ENCODE results near the gene ZNF432. TPM values are rescaled to one million over a fixed set of nuclear protein-coding genes. Genes with fewer than 3 reads are reported as not detected.

The ZNF432 gene
- total RNA-seq, 4 donors from 2014 or later, result 9.3 to 18.8 (median 14.2) TPM

DNA sequence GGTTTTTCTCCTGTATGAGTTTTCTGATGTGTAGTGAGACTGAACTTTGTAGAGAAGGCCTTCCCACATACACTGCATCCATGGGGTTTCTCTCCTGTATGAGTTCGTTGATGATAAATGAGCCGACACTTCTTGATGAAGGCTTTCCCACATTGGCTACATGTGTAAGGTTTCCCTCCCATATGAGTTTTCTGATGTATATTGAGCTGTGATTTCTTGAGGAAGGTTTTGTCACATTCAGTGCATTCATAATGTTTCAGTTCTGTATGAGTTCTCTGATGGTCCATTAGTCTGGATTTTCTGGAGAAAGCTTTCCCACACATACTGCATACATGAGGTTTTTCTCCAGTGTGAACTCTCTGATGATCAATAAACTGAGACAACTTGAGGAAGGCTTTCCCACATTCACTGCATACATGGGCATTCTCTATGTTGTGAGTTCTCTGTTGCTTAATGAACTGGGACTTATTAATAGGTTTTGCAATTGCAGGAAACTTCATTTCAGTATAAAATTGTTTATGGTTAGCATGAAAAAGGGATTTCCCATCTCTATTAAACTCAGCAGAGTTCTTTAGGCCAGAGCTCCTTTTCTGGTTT is 54.5 kb downstream of the ZNF432 start:
- H3K27me3 ChIP-seq, result no peaks in the 10 kb centered on the region
- H3K4me1 ChIP-seq, result no peaks in the 10 kb centered on the region
- peaks cover 6 to 90% (median 41%) of the 10 kb centered on the region in 3 donors for H3K36me3 ChIP-seq
- no peak overlapping the region for H3K27ac ChIP-seq
- H3K9me3 ChIP-seq, result peaks cover 10 to 99% (median 58%) of the 10 kb centered on the region in 4 donors
- H3K4me3 ChIP-seq, result no peak overlapping the region
- DNase-seq (ENCODE audit: low spot score in 2 of 2), result no peak
- 95 to 100% methylated on average over 2 of the region's 2 CpGs for WGBS, 2 donors
- TF ChIP-seq POLR2A (IDR thresholded peaks at IDR 0.05), result no peak

DNA sequence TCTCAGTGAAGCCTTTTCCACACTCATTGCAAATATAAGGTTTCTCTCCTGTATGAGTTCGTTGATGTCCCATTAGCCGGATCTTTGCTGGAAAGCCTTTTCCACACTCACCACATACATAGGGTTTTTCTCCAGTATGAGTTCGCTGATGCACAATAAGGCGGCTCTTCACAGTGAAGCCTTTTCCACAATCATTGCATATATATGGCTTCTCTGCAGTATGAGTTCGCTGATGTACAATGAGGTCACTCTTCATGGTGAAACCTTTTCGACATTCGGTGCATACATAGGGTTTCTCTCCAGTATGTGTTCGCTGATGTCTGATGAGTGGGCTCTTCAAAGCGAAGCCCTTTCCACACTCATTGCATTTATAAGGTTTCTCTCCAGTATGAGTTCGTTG is 55.2 kb downstream of the ZNF432 start:
- H3K36me3 ChIP-seq, result peaks cover 5 to 83% (median 35%) of the 10 kb centered on the region in 3 donors
- no peaks in the 10 kb centered on the region for H3K27me3 ChIP-seq
- 96 to 98% methylated on average over 10 of the region's 10 CpGs for WGBS, 2 donors
- no peak overlapping the region for H3K27ac ChIP-seq
- H3K4me1 ChIP-seq, result no peaks in the 10 kb centered on the region
- TF ChIP-seq, protein P1, sequence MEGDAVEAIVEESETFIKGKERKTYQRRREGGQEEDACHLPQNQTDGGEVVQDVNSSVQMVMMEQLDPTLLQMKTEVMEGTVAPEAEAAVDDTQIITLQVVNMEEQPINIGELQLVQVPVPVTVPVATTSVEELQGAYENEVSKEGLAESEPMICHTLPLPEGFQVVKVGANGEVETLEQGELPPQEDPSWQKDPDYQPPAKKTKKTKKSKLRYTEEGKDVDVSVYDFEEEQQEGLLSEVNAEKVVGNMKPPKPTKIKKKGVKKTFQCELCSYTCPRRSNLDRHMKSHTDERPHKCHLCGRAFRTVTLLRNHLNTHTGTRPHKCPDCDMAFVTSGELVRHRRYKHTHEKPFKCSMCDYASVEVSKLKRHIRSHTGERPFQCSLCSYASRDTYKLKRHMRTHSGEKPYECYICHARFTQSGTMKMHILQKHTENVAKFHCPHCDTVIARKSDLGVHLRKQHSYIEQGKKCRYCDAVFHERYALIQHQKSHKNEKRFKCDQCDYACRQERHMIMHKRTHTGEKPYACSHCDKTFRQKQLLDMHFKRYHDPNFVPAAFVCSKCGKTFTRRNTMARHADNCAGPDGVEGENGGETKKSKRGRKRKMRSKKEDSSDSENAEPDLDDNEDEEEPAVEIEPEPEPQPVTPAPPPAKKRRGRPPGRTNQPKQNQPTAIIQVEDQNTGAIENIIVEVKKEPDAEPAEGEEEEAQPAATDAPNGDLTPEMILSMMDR (IDR thresholded peaks at IDR 0.05), result no peak
- no peak for TF ChIP-seq EP300 (IDR thresholded peaks at IDR 0.05)
- TF ChIP-seq POLR2A (IDR thresholded peaks at IDR 0.05), result no peak
- DNase-seq (ENCODE audit: low spot score in 2 of 2), result no peak
- no peak overlapping the region for H3K4me3 ChIP-seq
- peaks cover 10 to 99% (median 58%) of the 10 kb centered on the region in 4 donors for H3K9me3 ChIP-seq

- peaks cover 0 to 78% (median 22%) of the 10 kb centered on the region in 4 donors for H3K9me3 ChIP-seq
Observed at GRCh38 chr19:51986309-51987291, 62.0 kb downstream of the ZNF432 start, which contains the start of gene ZNF350. Gene ZNF350, minus strand, starts transcription at chr19:51986840. Its CDS starts 12,480 bp downstream, at chr19:51974360.

GRCh38 chr19:51983361-51983760 is 65.3 kb downstream of the ZNF432 start:
- peaks cover 0 to 79% (median 23%) of the 10 kb centered on the region in 4 donors for H3K9me3 ChIP-seq
- no peak overlapping the region for H3K27ac ChIP-seq
- DNase-seq (ENCODE audit: low spot score in 2 of 2), result no peak
- H3K27me3 ChIP-seq, result no peaks in the 10 kb centered on the region
- H3K36me3 ChIP-seq, result peaks cover 0 to 65% (median 0%) of the 10 kb centered on the region in 3 donors
- H3K4me1 ChIP-seq, result peaks cover 0 to 13% (median 10%) of the 10 kb centered on the region in 4 donors
- 95 to 96% methylated on average over 4 of the region's 4 CpGs for WGBS, 2 donors
- no peak overlapping the region for H3K4me3 ChIP-seq
- TF ChIP-seq, protein P1 (IDR thresholded peaks at IDR 0.05), result no peak

More at GRCh38 chr19:51986309-51987291, 62.0 kb downstream of the ZNF432 start, which contains the start of gene ZNF350:
- H3K4me3 ChIP-seq, result peak within 1 kb of the TSS; percentile 66 to 83 (median 80)
- H3K4me1 ChIP-seq, result peaks cover 0 to 13% (median 10%) of the 10 kb centered on the region in 4 donors
- TF ChIP-seq, protein P1 (IDR thresholded peaks at IDR 0.05), result peak in 1 of 5 experiments; percentile 20
- peak; percentile 89 to 97 for TF ChIP-seq EP300 (IDR thresholded peaks at IDR 0.05)
- TF ChIP-seq POLR2A (IDR thresholded peaks at IDR 0.05), result peak in 1 of 2 donors; percentile 21
- DNase-seq (ENCODE audit: low spot score in 2 of 2), result peak; percentile 83 to 97
- 3 to 4% methylated on average over 28 to 33 of the region's 33 CpGs for WGBS, 2 donors
- peaks cover 0 to 48% (median 0%) of the 10 kb centered on the region in 3 donors for H3K36me3 ChIP-seq
- H3K27me3 ChIP-seq, result no peaks in the 10 kb centered on the region
- H3K27ac ChIP-seq, result peak within 1 kb of the TSS; percentile 59 to 85 (median 80)

Other genes with a start within 250 kb of the ZNF432 start
- 10 to 100 TPM; 14.5 to 27.6 (median 21.2) TPM for gene ZNF577, start 160.9 kb downstream of the ZNF432 start, total RNA-seq
- gene ZNF649, start 143.8 kb downstream of the ZNF432 start, total RNA-seq, result 10 to 100 TPM; 11.4 to 16.8 (median 12.1) TPM
- gene ZNF613, start 121.4 kb downstream of the ZNF432 start, total RNA-seq, result 1 to 10 TPM; 5.9 to 8.5 (median 7.5) TPM
- gene ZNF350, start 62.0 kb downstream of the ZNF432 start, total RNA-seq, result 10 to 100 TPM in 2 of 4 donors, 1 to 10 TPM in 2; 7.2 to 16.7 (median 9.9) TPM
- 10 to 100 TPM; 15.3 to 29.6 (median 21.6) TPM for gene ZNF615, start 40.6 kb downstream of the ZNF432 start, total RNA-seq
- 1 to 10 TPM; 4.7 to 8.3 (median 6.0) TPM for gene ZNF614, start 20.5 kb downstream of the ZNF432 start, total RNA-seq
- 10 to 100 TPM; 12.0 to 34.8 (median 25.7) TPM for gene ZNF841, start 46.9 kb upstream of the ZNF432 start, total RNA-seq
- 10 to 100 TPM in 2 of 4 donors, 1 to 10 TPM in 2; 5.4 to 18.0 (median 8.7) TPM for gene ZNF616, start 91.1 kb upstream of the ZNF432 start, total RNA-seq
- 10 to 100 TPM in 2 of 4 donors, 1 to 10 TPM in 2; 7.1 to 17.1 (median 9.8) TPM for gene ZNF836, start 122.8 kb upstream of the ZNF432 start, total RNA-seq
- gene PPP2R1A, start 141.2 kb upstream of the ZNF432 start, total RNA-seq, result 100 to 1,000 TPM; 145 to 176 (median 166) TPM
- 10 to 100 TPM in 1 of 4 donors, 1 to 10 TPM in 3; 7.7 to 11.4 (median 9.0) TPM for gene ZNF766, start 220.7 kb upstream of the ZNF432 start, total RNA-seq
- gene ZNF480, start 248.3 kb upstream of the ZNF432 start, total RNA-seq, result 10 to 100 TPM in 1 of 4 donors, 1 to 10 TPM in 3; 3.3 to 11.8 (median 6.4) TPM